ENCODE data around the gene TAF4B.
"Not testable (repeated sequence)": the region's sequence is repeated elsewhere in the genome, so short reads cannot be mapped to it uniquely, and the experiment has no call there.

The TAF4B gene

DNA sequence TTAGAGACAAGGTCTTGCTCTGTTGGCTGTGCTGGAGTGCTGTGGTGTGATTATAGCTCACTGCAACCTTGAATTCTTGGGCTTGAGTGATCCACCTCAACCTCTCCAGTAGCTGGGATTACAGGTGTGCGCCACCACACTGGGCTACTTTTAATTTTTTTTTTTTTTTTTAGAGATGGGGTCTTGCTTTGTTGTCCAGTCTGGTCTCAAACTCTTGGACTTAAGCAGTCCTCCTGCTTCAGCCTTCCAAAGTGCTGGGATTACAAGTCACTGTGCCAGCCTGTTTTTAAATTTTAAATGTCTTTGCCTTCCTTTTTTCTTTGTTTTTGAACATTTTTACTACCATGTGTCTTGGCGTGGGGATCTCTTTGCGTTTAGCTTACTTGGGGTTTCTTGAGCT lies 32.5 kb downstream of the TAF4B start:
- Histone ChIP-seq H2AFZ (ENCODE audit: low read depth, low read length, severe bottlenecking) (no peak overlapping the region), H3K27ac (ENCODE audit: low read depth, low read length) (peak overlapping the region; percentile 86), H3K27me3 (ENCODE audit: low read length) (no peaks in the 10 kb centered on the region), H3K4me3 (ENCODE audit: insufficient read depth, low read length, poor library complexity, severe bottlenecking) (peak overlapping the region; percentile 15), H3K9me3 (ENCODE audit: insufficient read depth, low read length) (no peaks in the 10 kb centered on the region), H3K9ac (ENCODE audit: low read length) (peak overlapping the region; percentile 58; the same call in 1 of the 2 replicates), H3K79me2 (ENCODE audit: insufficient read depth, low read length) (peaks cover 88% of the 10 kb centered on the region), H3K9me2 (replicated peaks; ENCODE audit: insufficient read depth, low read length) (no peaks in the 10 kb centered on the region), H3K36me3 (ENCODE audit: low read length) (peaks cover 10% of the 10 kb centered on the region), H4K20me1 (ENCODE audit: low read depth, low read length) (no peaks in the 10 kb centered on the region), H3K4me2 (ENCODE audit: low read depth, low read length, poor library complexity, severe bottlenecking) (peak overlapping the region; percentile 80), H3F3A (ENCODE audit: insufficient read depth) (peaks cover 80% of the 10 kb centered on the region)
- no peak for TF ChIP-seq EZH2phosphoT487 (conservative IDR thresholded peaks at IDR 0.05; ENCODE audit: low read length)
- TF ChIP-seq, protein P1, sequence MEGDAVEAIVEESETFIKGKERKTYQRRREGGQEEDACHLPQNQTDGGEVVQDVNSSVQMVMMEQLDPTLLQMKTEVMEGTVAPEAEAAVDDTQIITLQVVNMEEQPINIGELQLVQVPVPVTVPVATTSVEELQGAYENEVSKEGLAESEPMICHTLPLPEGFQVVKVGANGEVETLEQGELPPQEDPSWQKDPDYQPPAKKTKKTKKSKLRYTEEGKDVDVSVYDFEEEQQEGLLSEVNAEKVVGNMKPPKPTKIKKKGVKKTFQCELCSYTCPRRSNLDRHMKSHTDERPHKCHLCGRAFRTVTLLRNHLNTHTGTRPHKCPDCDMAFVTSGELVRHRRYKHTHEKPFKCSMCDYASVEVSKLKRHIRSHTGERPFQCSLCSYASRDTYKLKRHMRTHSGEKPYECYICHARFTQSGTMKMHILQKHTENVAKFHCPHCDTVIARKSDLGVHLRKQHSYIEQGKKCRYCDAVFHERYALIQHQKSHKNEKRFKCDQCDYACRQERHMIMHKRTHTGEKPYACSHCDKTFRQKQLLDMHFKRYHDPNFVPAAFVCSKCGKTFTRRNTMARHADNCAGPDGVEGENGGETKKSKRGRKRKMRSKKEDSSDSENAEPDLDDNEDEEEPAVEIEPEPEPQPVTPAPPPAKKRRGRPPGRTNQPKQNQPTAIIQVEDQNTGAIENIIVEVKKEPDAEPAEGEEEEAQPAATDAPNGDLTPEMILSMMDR (IDR thresholded peaks at IDR 0.05; ENCODE audit: insufficient read depth, low read length, poor library complexity, severe bottlenecking): no peak

DNA sequence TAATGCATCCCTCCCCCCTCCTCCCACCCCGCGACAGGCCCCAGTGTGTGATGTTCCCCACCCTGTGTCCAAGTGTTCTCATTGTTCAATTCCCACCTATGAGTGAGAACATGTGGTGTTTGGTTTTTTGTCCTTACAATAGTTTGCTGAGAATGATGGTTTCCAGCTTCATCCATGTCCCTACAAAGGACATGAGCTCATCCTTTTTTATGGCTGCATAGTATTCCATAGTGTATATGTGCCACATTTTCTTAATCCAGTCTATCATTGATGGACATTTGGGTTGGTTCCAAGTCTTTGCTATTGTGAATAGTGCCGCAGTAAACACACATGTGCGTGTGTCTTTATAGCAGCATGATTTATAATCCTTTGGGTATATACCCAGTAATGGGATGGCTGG lies 33.2 kb downstream of the TAF4B start:
- H4K20me1 ChIP-seq (ENCODE audit: low read depth, low read length); H3K4me3 ChIP-seq (ENCODE audit: insufficient read depth, low read length, poor library complexity, severe bottlenecking); H3K36me3 ChIP-seq (ENCODE audit: low read length); H3K9me2 ChIP-seq (replicated peaks; ENCODE audit: insufficient read depth, low read length); H3K9ac ChIP-seq (ENCODE audit: low read length); H2AFZ ChIP-seq (ENCODE audit: low read depth, low read length, severe bottlenecking); H3K4me2 ChIP-seq (ENCODE audit: low read depth, low read length, poor library complexity, severe bottlenecking); H3K27me3 ChIP-seq (ENCODE audit: low read length); H3K9me3 ChIP-seq (ENCODE audit: insufficient read depth, low read length): not testable (repeated sequence)
- H3K79me2 ChIP-seq (ENCODE audit: insufficient read depth, low read length): peaks cover 88% of the 10 kb centered on the region
- peaks cover 78% of the 10 kb centered on the region for H3F3A ChIP-seq (ENCODE audit: insufficient read depth)
- H3K27ac ChIP-seq (ENCODE audit: low read depth, low read length): peak overlapping the region; percentile 86; the same call in 1 of the 2 replicates

GRCh38 chr18:26262156-26262555 lies 35.9 kb downstream of the TAF4B start:
- H3K36me3 ChIP-seq (ENCODE audit: low read length): peaks cover 20% of the 10 kb centered on the region
- peak overlapping the region; percentile 42 for H3K9ac ChIP-seq (ENCODE audit: low read length)
- peaks cover 67% of the 10 kb centered on the region for H3F3A ChIP-seq (ENCODE audit: insufficient read depth)
- no peak overlapping the region for H2AFZ ChIP-seq (ENCODE audit: low read depth, low read length, severe bottlenecking)
- H3K9me3 ChIP-seq (ENCODE audit: insufficient read depth, low read length): no peaks in the 10 kb centered on the region
- 0 out of 2 replicates have a peak, but pooled peaks cover 3% of the 10 kb centered on the region for H4K20me1 ChIP-seq (ENCODE audit: low read depth, low read length)
- no peak for TF ChIP-seq EZH2phosphoT487 (conservative IDR thresholded peaks at IDR 0.05; ENCODE audit: low read length)
- TF ChIP-seq, protein P1 (IDR thresholded peaks at IDR 0.05; ENCODE audit: insufficient read depth, low read length, poor library complexity, severe bottlenecking): no peak
- peak overlapping the region; percentile 28 for H3K4me3 ChIP-seq (ENCODE audit: insufficient read depth, low read length, poor library complexity, severe bottlenecking)
- H3K4me2 ChIP-seq (ENCODE audit: low read depth, low read length, poor library complexity, severe bottlenecking): peak overlapping the region; percentile 55
- peaks cover 83% of the 10 kb centered on the region for H3K79me2 ChIP-seq (ENCODE audit: insufficient read depth, low read length)
- H3K27ac ChIP-seq (ENCODE audit: low read depth, low read length): peak overlapping the region; percentile 90
- H3K9me2 ChIP-seq (replicated peaks; ENCODE audit: insufficient read depth, low read length): no peaks in the 10 kb centered on the region
- no peaks in the 10 kb centered on the region for H3K27me3 ChIP-seq (ENCODE audit: low read length)

- Histone ChIP-seq H3K36me3 (ENCODE audit: low read length) (peaks cover 49% of the 10 kb centered on the region), H3K79me2 (ENCODE audit: insufficient read depth, low read length) (peaks cover 81% of the 10 kb centered on the region), H3K27ac (ENCODE audit: low read depth, low read length) (no peak overlapping the region)
These were observed 41.2 kb downstream of the TAF4B start for GRCh38 chr18:26267357-26267930.

More at GRCh38 chr18:26267357-26267930, 41.2 kb downstream of the TAF4B start:
- Histone ChIP-seq H2AFZ (ENCODE audit: low read depth, low read length, severe bottlenecking) (no peak overlapping the region), H3K4me2 (ENCODE audit: low read depth, low read length, poor library complexity, severe bottlenecking) (no peak overlapping the region), H3F3A (ENCODE audit: insufficient read depth) (peaks cover 43% of the 10 kb centered on the region), H3K9me3 (ENCODE audit: insufficient read depth, low read length) (no peaks in the 10 kb centered on the region), H3K27me3 (ENCODE audit: low read length) (no peaks in the 10 kb centered on the region), H4K20me1 (ENCODE audit: low read depth, low read length) (0 out of 2 replicates have a peak, but pooled peaks cover 3% of the 10 kb centered on the region), H3K9me2 (replicated peaks; ENCODE audit: insufficient read depth, low read length) (no peaks in the 10 kb centered on the region), H3K4me3 (ENCODE audit: insufficient read depth, low read length, poor library complexity, severe bottlenecking) (no peak overlapping the region), H3K9ac (ENCODE audit: low read length) (no peak overlapping the region)
- TF ChIP-seq, protein P1 (IDR thresholded peaks at IDR 0.05; ENCODE audit: insufficient read depth, low read length, poor library complexity, severe bottlenecking): no peak
- no peak for TF ChIP-seq EZH2phosphoT487 (conservative IDR thresholded peaks at IDR 0.05; ENCODE audit: low read length)

All from SU-DHL-6 (cell line).